ENCODE data around the gene SLC25A31.

SLC25A31 gene

DNA sequence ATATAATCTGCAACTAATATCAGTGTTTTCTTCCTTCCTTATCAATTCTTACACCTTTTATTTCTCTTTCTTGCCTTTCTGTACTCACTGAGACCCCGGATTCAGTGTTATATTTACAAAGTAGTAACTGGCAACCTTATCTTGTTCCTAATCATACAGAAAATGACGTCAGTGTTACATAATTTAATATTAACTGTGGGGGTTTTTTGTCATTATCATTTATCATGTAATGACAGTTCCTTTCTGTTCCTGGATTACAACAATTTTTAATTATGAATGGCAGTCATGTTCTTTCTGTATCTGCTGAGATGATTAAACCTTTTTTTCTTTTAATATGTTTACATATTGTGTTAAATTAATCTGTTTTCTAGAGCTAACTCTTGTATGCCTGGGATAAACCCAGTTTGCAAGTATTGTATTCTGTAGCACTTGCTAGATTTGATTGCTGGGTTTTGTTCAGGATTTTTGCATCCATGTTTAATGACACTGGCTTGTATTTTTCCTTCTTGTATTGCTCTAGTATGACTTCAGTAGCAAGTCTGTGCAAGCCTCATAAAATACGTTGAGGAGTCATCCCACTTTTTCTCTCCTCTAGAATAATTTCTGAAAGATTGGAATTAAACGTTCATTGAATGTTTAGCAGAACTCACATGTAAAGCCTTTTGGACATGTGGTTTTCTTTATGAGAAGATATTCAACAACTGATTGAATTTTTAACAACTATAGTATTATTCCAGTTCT lies 41.5 kb downstream of the SLC25A31 start:
- Mint-ChIP-seq H3K36me3 (ENCODE audit: low read depth) (no peaks in the 10 kb centered on the region), H3K9me3 (no peaks in the 10 kb centered on the region), H3K27ac (no peak overlapping the region)

GRCh38 chr4:127772769-127773671 lies 42.8 kb downstream of the SLC25A31 start:
- Mint-ChIP-seq H3K27me3 (ENCODE audit: low read depth) (no peaks in the 10 kb centered on the region), H3K9me3 (no peaks in the 10 kb centered on the region), H3K4me1 (no peaks in the 10 kb centered on the region), H3K36me3 (ENCODE audit: low read depth) (no peaks in the 10 kb centered on the region), H3K27ac (no peak overlapping the region), H3K4me3 (no peak overlapping the region)
- TF ChIP-seq CTCF (IDR thresholded peaks at IDR 0.05; ENCODE audit: unreplicated experiment in 3 of 3), result no peak

More for the DNA sequence above, 41.5 kb downstream of the SLC25A31 start:
- TF ChIP-seq CTCF (IDR thresholded peaks at IDR 0.05; ENCODE audit: unreplicated experiment in 3 of 3), result no peak
- Mint-ChIP-seq H3K4me1 (no peaks in the 10 kb centered on the region), H3K27me3 (ENCODE audit: low read depth) (no peaks in the 10 kb centered on the region), H3K4me3 (no peak overlapping the region)

GRCh38 chr4:127775843-127776242 lies 45.6 kb downstream of the SLC25A31 start:
- H3K27ac Mint-ChIP-seq, result no peak overlapping the region
- no peak overlapping the region for H3K4me3 Mint-ChIP-seq
- TF ChIP-seq CTCF (IDR thresholded peaks at IDR 0.05; ENCODE audit: unreplicated experiment in 3 of 3), result no peak
- H3K27me3 Mint-ChIP-seq (ENCODE audit: low read depth), result peaks cover under 1% of the 10 kb centered on the region
- H3K4me1 Mint-ChIP-seq, result no peaks in the 10 kb centered on the region
- H3K36me3 Mint-ChIP-seq (ENCODE audit: low read depth), result no peaks in the 10 kb centered on the region
- H3K9me3 Mint-ChIP-seq, result no peaks in the 10 kb centered on the region

DNA sequence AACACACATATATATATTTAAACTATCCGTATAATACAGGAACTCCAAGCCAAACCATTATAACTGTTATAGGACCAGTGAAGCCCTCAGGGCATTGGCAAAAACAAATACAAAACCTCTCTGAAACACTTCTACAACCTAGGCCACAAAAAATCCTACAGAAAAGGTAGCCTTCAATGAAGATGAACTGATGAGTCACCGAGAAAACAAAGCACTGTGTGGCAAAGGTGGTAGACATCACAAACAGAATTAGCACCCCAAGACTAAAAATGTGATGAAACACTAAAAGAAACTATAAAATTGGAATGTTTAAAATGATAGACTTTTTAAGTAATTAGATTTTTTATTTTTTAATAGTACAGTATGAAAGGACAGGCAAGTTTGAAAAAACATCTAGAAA lies 46.4 kb downstream of the SLC25A31 start:
- Mint-ChIP-seq H3K36me3 (ENCODE audit: low read depth) (no peaks in the 10 kb centered on the region), H3K4me1 (no peaks in the 10 kb centered on the region), H3K9me3 (no peaks in the 10 kb centered on the region), H3K4me3 (no peak overlapping the region), H3K27ac (no peak overlapping the region), H3K27me3 (ENCODE audit: low read depth) (peaks cover 5% of the 10 kb centered on the region)
- no peak for TF ChIP-seq CTCF (IDR thresholded peaks at IDR 0.05; ENCODE audit: unreplicated experiment in 3 of 3)

DNA sequence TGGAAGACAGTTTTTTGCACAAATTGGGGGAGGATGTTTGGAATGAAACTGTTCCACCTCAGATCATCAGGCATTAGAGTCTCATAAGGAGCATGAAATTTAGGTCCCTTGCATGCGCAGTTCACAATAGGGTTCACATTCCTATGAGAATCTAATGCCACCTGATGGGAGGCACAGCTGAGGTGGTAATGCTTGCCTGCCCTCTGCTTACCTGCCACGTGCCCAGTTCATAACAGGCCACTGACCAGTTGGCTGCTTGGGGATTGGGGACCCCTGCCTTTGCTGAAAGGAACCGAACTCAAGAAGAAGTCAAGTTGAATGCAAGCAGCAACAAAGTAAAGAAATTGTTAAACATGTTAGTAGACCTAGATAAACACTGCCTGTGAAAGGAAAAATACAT lies 47.3 kb downstream of the SLC25A31 start:
- Mint-ChIP-seq H3K4me1 (no peaks in the 10 kb centered on the region), H3K27ac (no peak overlapping the region), H3K9me3 (no peaks in the 10 kb centered on the region), H3K27me3 (ENCODE audit: low read depth) (peaks cover 5% of the 10 kb centered on the region), H3K36me3 (ENCODE audit: low read depth) (no peaks in the 10 kb centered on the region), H3K4me3 (no peak overlapping the region)
- TF ChIP-seq CTCF (IDR thresholded peaks at IDR 0.05; ENCODE audit: unreplicated experiment in 3 of 3), result no peak
